HG03139 (cell line): ENCODE measurements around the gene TNFRSF8.
"Not testable (repeated sequence)": the region's sequence is repeated elsewhere in the genome, so short reads cannot be mapped to it uniquely, and the experiment has no call there.

Source experiments
- ATAC-seq: cut with Tn5 transposase; IDR thresholded peaks from one replicate; pipeline ENCODE4 v1.9.1; 2021; ENCODE audit not compliant: unreplicated experiment

The TNFRSF8 gene

GRCh38 chr1:12083766-12084165, 20.7 kb downstream of the TNFRSF8 start:
- no peak for ATAC-seq

- no peak for ATAC-seq
Observed at GRCh38 chr1:12085643-12086260, 22.6 kb downstream of the TNFRSF8 start.

GRCh38 chr1:12087797-12088314, 24.8 kb downstream of the TNFRSF8 start:
- no peak for ATAC-seq

GRCh38 chr1:12088607-12089006, 25.5 kb downstream of the TNFRSF8 start:
- no peak for ATAC-seq

DNA sequence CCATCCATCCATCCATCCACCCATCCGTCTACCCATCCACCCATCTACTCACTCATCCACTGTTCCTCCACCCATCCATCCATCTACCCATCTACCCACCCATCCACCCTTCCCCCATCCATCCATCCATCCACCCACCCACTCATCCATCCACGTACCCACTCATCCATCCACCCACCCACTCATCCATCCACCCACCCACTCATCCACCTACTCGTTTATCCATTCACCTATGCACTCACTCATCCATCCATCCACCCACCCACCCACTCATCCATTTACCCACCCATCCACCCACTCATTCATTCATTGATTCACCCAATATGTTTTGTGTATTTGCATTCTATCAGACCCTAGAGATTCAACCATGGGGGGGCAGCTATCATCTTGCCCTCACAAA, 27.2 kb downstream of the TNFRSF8 start:
- no peak for ATAC-seq

- no peak for ATAC-seq
Observed at GRCh38 chr1:12091191-12091590, 28.1 kb downstream of the TNFRSF8 start.

- no peak for ATAC-seq
Observed at GRCh38 chr1:12094180-12094579, 31.1 kb downstream of the TNFRSF8 start.

- no peak for ATAC-seq
Observed at GRCh38 chr1:12095452-12096263, 32.6 kb downstream of the TNFRSF8 start.

DNA sequence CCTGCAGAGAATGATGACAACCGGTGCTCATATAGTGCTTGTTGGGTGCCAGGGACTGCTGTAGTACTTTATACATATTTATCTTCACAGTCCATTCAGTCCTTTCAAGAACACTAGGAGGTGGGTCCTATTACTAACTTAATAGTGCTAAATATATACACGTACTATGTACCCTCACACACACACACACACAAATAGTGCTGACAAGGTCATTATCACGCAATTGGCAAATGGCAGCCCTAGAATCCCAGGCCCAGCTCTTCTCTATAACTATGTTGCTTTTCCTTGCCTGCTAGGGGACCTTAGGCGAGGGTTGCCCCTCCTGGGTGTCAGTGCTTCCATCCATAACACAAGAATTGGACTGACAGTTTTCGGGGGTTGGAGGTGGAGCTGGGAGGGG, 33.5 kb downstream of the TNFRSF8 start:
- no peak for ATAC-seq

- ATAC-seq: no peak
Observed at GRCh38 chr1:12097321-12097720, 34.2 kb downstream of the TNFRSF8 start.

DNA sequence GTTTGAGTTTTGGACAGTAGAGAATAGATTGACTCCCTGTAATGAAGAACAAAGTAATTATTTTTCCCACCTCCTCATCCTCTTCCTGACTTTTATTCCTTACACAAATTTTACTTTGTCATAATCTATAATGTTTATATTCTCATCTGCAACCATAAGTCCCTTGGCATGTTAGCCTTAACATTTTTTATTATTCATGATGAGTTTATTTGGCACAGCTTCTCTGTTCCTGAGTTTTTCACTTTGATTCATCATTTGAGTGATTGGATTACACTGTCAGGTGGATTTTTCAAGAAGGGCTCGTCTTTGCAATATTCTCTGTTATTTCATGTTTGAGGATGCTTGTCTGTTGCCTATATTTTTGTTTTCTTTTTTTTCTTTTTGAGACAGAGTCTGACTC, 35.7 kb downstream of the TNFRSF8 start:
- ATAC-seq: no peak

- no peak for ATAC-seq
Observed at GRCh38 chr1:12099610-12100009, 36.5 kb downstream of the TNFRSF8 start.

DNA sequence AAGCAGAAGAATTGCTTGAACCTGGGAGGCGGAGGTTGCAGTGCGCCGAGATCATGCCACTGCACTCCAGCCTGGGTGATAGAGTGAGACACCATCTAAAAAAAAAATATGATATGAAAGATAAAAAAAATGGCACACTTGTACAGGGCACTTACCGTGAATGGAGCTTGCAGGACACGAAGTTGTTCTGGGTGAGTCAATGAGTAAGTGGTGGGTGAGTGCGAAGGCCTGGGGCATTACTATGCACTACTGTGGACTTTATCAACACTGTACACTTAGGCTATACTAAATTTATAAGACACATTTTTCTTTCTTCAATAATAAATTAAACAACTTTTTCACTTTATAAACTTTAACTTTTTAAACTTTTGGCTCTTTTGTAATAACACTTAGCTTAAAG, 37.0 kb downstream of the TNFRSF8 start:
- no peak for ATAC-seq

DNA sequence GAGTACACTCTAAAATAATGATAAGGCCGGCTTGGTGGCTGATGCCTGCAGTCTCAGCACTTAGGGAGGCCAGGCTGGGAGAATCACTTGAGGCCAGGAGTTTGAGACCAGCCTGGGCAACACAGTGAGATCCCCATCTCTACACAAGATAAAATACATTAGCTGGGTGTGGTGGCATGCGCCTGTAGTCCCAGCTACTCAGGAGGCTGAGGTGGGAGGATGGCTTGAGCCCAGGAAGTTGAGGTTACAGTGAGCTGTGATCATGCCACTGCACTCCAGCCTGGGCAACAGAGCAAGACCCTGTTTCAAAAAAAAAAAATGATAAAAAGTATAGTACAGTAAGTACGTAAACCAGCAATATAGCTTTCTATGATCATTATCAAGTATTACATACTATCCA, 38.0 kb downstream of the TNFRSF8 start:
- ATAC-seq: not testable (repeated sequence)

DNA sequence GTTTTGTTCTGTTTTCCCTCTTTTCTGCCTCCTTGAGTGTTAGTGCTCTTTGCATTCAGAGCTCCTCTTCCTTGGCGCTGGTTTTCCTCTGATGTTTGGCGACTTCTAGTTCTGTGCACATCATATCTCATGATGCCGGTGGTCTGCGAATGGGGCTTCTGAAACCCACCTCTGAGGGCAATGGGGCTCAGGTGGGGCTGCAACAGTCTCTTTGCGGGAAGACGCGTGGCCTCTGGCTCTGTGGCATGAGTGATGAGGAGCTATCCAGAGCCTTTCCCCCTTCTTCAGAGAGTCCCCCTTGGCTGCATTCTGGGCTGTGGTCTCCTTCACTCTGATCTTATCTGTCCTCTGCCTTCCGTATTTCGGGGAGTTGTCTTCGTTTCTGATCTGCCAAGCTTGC, 39.0 kb downstream of the TNFRSF8 start:
- no peak for ATAC-seq

- no peak for ATAC-seq
Observed at GRCh38 chr1:12104417-12104816, 41.3 kb downstream of the TNFRSF8 start.

GRCh38 chr1:12106153-12106552, 43.0 kb downstream of the TNFRSF8 start:
- no peak for ATAC-seq

- not testable (repeated sequence) for ATAC-seq
Observed at GRCh38 chr1:12106861-12107260, 43.8 kb downstream of the TNFRSF8 start.

DNA sequence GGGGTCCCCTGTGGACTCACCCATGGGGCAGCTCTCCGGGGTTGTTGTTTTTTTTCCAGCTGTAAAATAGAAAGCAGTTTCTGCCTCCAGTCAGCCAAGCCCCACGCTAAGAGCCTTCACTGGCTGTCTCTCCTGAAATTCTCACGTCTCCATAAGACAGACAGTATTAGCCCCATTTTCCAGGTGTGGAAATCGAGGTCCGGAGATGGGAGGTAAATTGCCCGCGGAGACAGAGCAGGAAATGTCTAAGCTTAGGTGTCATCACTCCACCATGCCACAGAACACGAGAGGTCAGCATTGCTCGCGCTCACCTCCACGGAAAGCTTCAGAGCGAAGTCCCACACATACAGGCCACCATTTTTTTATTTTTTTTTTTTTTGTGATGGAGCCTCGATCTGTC, 44.6 kb downstream of the TNFRSF8 start:
- no peak for ATAC-seq

GRCh38 chr1:12109901-12110300, 46.8 kb downstream of the TNFRSF8 start:
- no peak for ATAC-seq

DNA sequence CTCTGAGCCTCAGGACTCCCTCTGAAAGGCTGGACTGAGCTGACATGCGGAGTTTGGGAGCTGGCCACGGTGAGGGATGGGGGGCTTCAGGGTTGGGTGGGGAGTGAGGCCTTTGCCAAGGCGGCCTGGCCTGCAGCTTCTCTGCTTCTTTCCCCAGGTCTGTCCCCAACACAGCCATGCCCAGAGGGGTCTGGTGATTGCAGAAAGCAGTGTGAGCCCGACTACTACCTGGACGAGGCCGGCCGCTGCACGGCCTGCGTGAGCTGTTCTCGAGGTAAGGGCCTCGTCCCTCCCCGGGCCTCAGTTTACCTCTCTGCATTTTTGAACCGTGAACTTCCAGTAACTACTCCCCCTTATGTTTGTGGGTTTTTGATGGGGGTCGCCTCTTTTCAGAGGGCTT, 48.6 kb downstream of the TNFRSF8 start:
- ATAC-seq: no peak

DNA sequence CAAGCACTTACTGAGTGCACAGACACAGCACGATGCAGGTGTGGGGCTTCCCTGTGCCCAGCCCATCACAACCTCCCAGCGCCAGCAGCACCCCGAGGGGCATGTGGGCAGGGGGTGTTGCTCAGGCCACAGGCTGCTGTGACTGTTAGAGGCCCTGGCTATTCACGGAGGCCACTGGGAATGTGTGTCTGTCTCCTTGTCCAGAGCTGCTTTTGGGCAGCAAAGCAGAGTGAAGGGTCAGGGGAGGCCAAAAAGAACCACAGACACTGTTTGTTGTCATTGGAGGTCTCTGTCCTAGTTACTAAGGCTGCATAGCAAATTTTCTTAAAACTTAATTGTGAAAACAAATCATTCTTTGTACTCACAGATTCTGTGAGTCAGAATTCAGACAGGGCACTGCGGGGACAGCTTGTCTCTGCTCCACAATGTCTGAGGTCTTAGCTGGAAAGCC, 49.6 kb downstream of the TNFRSF8 start:
- no peak for ATAC-seq
